Thoracic aorta (tissue), 2 donors: ENCODE measurements around the gene SLC25A26. TPM values are rescaled to one million over a fixed set of nuclear protein-coding genes. Genes with fewer than 3 reads are reported as not detected.

Experiments
- ATAC-seq: fragments of 150-250 bp; one replicate; pipeline ENCODE4 v1.8.0; 2017; ENCODE audit warnings: low read depth; ENCODE audit not compliant: insufficient number of reproducible peaks, low FRiP score
- DNase-seq: peaks from one replicate; pipeline ENCODE4 v3.0.0-alpha.2; 2020; ENCODE audit warnings: low spot score
- H3K27ac ChIP-seq, 2 donors: fragments of 200-600 bp; sonication (generic); 1 replicate in 1 of 2; 2 replicates in 1 of 2; pipeline ENCODE4 v1.5.1; 2016; ENCODE audit warnings: mild to moderate bottlenecking in 2 of 2, moderate library complexity in 2 of 2
- H3K27me3 ChIP-seq: fragments of 200-600 bp; sonication (generic); replicated peaks from 2 replicates; pipeline ENCODE4 v1.6.0; 2016; ENCODE audit warnings: mild to moderate bottlenecking; ENCODE audit not compliant: insufficient read depth
- H3K36me3 ChIP-seq: fragments of 200-600 bp; sonication (generic); one replicate; pipeline ENCODE4 v1.5.1; 2016
- H3K4me1 ChIP-seq, 2 donors: fragments of 200-600 bp; sonication (generic); 1 replicate in 1 of 2; 2 replicates in 1 of 2; pipeline versions ENCODE4 v1.5.1 to v1.6.0; 2016; ENCODE audit warnings: low read depth in 2 of 2, mild to moderate bottlenecking in 1 of 2; ENCODE audit not compliant: control insufficient read depth in 1 of 2
- H3K4me3 ChIP-seq: fragments of 200-600 bp; sonication (generic); 2 replicates; pipeline ENCODE4 v1.5.1; 2016; ENCODE audit warnings: mild to moderate bottlenecking
- H3K9me3 ChIP-seq: fragments of 200-600 bp; sonication (generic); 2 replicates; pipeline ENCODE4 v1.5.1; 2016
- CTCF ChIP-seq: fragments of 200-600 bp; sonication (generic); IDR thresholded peaks from one replicate; pipeline ENCODE4 v1.5.1; 2019; ENCODE audit warnings: antibody characterized with exemption
- total RNA-seq, 2 donors: library from RNA; depleted of rRNA; stranded (reverse); fragments of >200 nt; gene quantifications; one replicate each; pipeline versions ENCODE4 v1.1.0 to v1.2.3, GENCODE V29; 2016

SLC25A26 gene
- total RNA-seq, 2 donors from 2014 or later: 32.5 to 32.8 TPM

GRCh38 chr3:66370179-66370578 lies 149.4 kb downstream of the SLC25A26 start:
- ATAC-seq: no peak
- no peaks in the 10 kb centered on the region for H3K27me3 ChIP-seq

GRCh38 chr3:66371432-66371831 lies 150.6 kb downstream of the SLC25A26 start:
- H3K4me1 ChIP-seq: peaks cover 0 to 1% of the 10 kb centered on the region in 2 donors
- H3K4me3 ChIP-seq: no peak overlapping the region
- no peak for TF ChIP-seq CTCF
- H3K9me3 ChIP-seq: no peaks in the 10 kb centered on the region
- no peak for DNase-seq
- H3K36me3 ChIP-seq: peaks cover 8% of the 10 kb centered on the region
- no peak for ATAC-seq
- H3K27me3 ChIP-seq: no peaks in the 10 kb centered on the region
- H3K27ac ChIP-seq: no peak overlapping the region

More at GRCh38 chr3:66370179-66370578, 149.4 kb downstream of the SLC25A26 start:
- no peak for TF ChIP-seq CTCF
- no peak for DNase-seq
- H3K4me1 ChIP-seq: no peaks in the 10 kb centered on the region
- no peaks in the 10 kb centered on the region for H3K9me3 ChIP-seq
- H3K36me3 ChIP-seq: peaks cover 8% of the 10 kb centered on the region
- H3K4me3 ChIP-seq: no peak overlapping the region
- no peak overlapping the region for H3K27ac ChIP-seq

- Histone ChIP-seq H3K36me3 (peaks cover 13% of the 10 kb centered on the region), H3K4me1 (peaks cover 0 to 10% of the 10 kb centered on the region in 2 donors), H3K27ac (no peak overlapping the region), H3K27me3 (no peaks in the 10 kb centered on the region), H3K9me3 (no peaks in the 10 kb centered on the region), H3K4me3 (no peak overlapping the region)
- DNase-seq (no peak), ATAC-seq (no peak)
- no peak for TF ChIP-seq CTCF
Observed at GRCh38 chr3:66372681-66373350, 152.0 kb downstream of the SLC25A26 start.

GRCh38 chr3:66376568-66376967 lies 155.8 kb downstream of the SLC25A26 start:
- no peak for DNase-seq
- Histone ChIP-seq H3K27ac (no peak overlapping the region), H3K9me3 (no peaks in the 10 kb centered on the region), H3K36me3 (peaks cover 36% of the 10 kb centered on the region), H3K4me1 (peaks cover 0 to 10% of the 10 kb centered on the region in 2 donors), H3K27me3 (no peaks in the 10 kb centered on the region), H3K4me3 (no peak overlapping the region)
- no peak for TF ChIP-seq CTCF
- no peak for ATAC-seq

- peaks cover 44% of the 10 kb centered on the region for H3K36me3 ChIP-seq
Observed at GRCh38 chr3:66377800-66378199, 157.0 kb downstream of the SLC25A26 start.

More at GRCh38 chr3:66377800-66378199, 157.0 kb downstream of the SLC25A26 start:
- no peak for ATAC-seq
- no peak for DNase-seq
- Histone ChIP-seq H3K27me3 (no peaks in the 10 kb centered on the region), H3K4me3 (no peak overlapping the region), H3K4me1 (peaks cover 0 to 10% of the 10 kb centered on the region in 2 donors), H3K9me3 (no peaks in the 10 kb centered on the region), H3K27ac (no peak overlapping the region)
- no peak for TF ChIP-seq CTCF
